A549 (cell line): ENCODE measurements around the gene VIPR1. TPM values are rescaled to one million over a fixed set of nuclear protein-coding genes. Genes with fewer than 3 reads are reported as not detected.

Experiments
- ATAC-seq, 2 experiments: fragments of 200-7000 bp in 1 of 2; fragments of >200 bp in 1 of 2; cut with Nextera tagmentation in 1 of 2; cut with Tn5 transposase in 1 of 2; 3 replicates each; pipeline versions ENCODE4 v1.8.0 to v1.9.1; 2018 to 2020; ENCODE audit warnings: mild to moderate bottlenecking in 1 of 2, moderate library complexity in 1 of 2
- CTCF ChIA-PET: fragments of 300-600 bp; sonication (Branson Sonifier 250); formaldehyde crosslinking; extraction: SDS; loops from one replicate; lab custom pipeline; 2021; ENCODE audit warnings: antibody characterized with exemption, inconsistent platforms; lab: Yijun Ruan, JAX
- POLR2A ChIA-PET: fragments of 350-600 bp; formaldehyde crosslinking; extraction: SDS; loops from one replicate; lab custom pipeline; 2021; ENCODE audit warnings: antibody characterized with exemption, inconsistent platforms; lab: Yijun Ruan, JAX
- DNase-seq, 2 experiments: peaks; one replicate each; pipeline versions ENCODE4 v3.0.0 to v3.0.0-alpha.2; 2011 to 2016; ENCODE audit warnings: low read depth in 1 of 2, low spot score in 1 of 2
- FAIRE-seq: peaks from 2 replicates; lab custom pipeline; 2011; peaks lifted over from hg19 to GRCh38; lab: Jason Lieb, UNC
- H3K27ac ChIP-seq, 2 experiments: fragments of >200 bp; sonication (Bioruptor Twin); formaldehyde crosslinking; 3 replicates each; pipeline ENCODE4 v1.5.1; 2016 to 2017
- H3K4me1 ChIP-seq: fragments of >200 bp; sonication (Bioruptor Twin); formaldehyde crosslinking; 3 replicates; pipeline ENCODE4 v1.6.1; 2016
- H3K4me2 ChIP-seq: fragments of >200 bp; sonication (Bioruptor Twin); formaldehyde crosslinking; 3 replicates; pipeline ENCODE4 v1.6.1; 2016
- H3K4me3 ChIP-seq: fragments of >200 bp; sonication (Bioruptor Twin); formaldehyde crosslinking; 3 replicates; pipeline ENCODE4 v1.5.1; 2016
- H3K9me3 ChIP-seq: fragments of >200 bp; sonication (Bioruptor Twin); formaldehyde crosslinking; 3 replicates; pipeline ENCODE4 v1.6.1; 2016
- BHLHE40 ChIP-seq: IDR thresholded peaks from 2 replicates; pipeline ENCODE4 v1.6.1; 2012; ENCODE audit warnings: low read depth, low read length, inconsistent platforms
- CBX8 ChIP-seq: fragments of 200-600 bp; sonication (generic); IDR thresholded peaks from 2 replicates; pipeline ENCODE4 v1.6.1; 2016
- CEBPB ChIP-seq, 2 experiments: fragments of >200 bp in 1 of 2; sonication (Bioruptor Twin) in 1 of 2; formaldehyde crosslinking in 1 of 2; IDR thresholded peaks; 2 replicates each; pipeline ENCODE4 v1.6.1; 2012 to 2016
- CHD2 ChIP-seq: fragments of 150-350 bp; IDR thresholded peaks from 2 replicates; pipeline ENCODE4 v1.6.1; 2014; ENCODE audit warnings: low read length; ENCODE audit not compliant: partially characterized antibody
- EHF ChIP-seq: fragments of 250-450 bp; sonication (Bioruptor Pico); IDR thresholded peaks from 2 replicates; pipeline ENCODE4 v1.5.0; 2020; ENCODE audit warnings: mild to moderate bottlenecking
- EHMT2 ChIP-seq: fragments of 200-600 bp; sonication (generic); IDR thresholded peaks from 2 replicates; pipeline ENCODE4 v1.6.1; 2016; ENCODE audit warnings: antibody characterized with exemption, low read depth, mild to moderate bottlenecking, moderate library complexity
- FOSL2 ChIP-seq, 2 experiments: fragments of 450-650 bp in 1 of 2; fragments of >200 bp in 1 of 2; sonication (Bioruptor Twin) in 1 of 2; formaldehyde crosslinking; IDR thresholded peaks; 2 replicates each; pipeline versions ENCODE4 v1.5.0 to v1.6.1; 2016 to 2020; ENCODE audit warnings: mild to moderate bottlenecking in 1 of 2, moderate library complexity in 1 of 2
- HDAC2 ChIP-seq: fragments of 200-600 bp; sonication (generic); IDR thresholded peaks from 2 replicates; pipeline ENCODE4 v1.6.1; 2016
- HEYL ChIP-seq: fragments of 250-450 bp; sonication (Bioruptor Pico); IDR thresholded peaks from 2 replicates; pipeline ENCODE4 v1.8.0; 2021; ENCODE audit warnings: mild to moderate bottlenecking, moderate library complexity
- HOXA7 ChIP-seq: fragments of 250-450 bp; sonication (Bioruptor Pico); IDR thresholded peaks from 2 replicates; pipeline ENCODE4 v1.5.0; 2020; ENCODE audit warnings: mild to moderate bottlenecking, moderate library complexity
- JUN ChIP-seq, 2 experiments: fragments of >200 bp; sonication (Bioruptor Twin); formaldehyde crosslinking; IDR thresholded peaks; 2 replicates in 1 of 2; 3 replicates in 1 of 2; pipeline ENCODE4 v1.6.1; 2016 to 2017
- JUNB ChIP-seq: fragments of >200 bp; sonication (Bioruptor Twin); formaldehyde crosslinking; IDR thresholded peaks from 2 replicates; pipeline ENCODE4 v1.6.1; 2016
- KDM1A ChIP-seq: fragments of 200-600 bp; sonication (generic); IDR thresholded peaks from 2 replicates; pipeline ENCODE4 v1.6.1; 2016; ENCODE audit warnings: low read depth, mild to moderate bottlenecking
- MAZ ChIP-seq: fragments of 150-350 bp; IDR thresholded peaks from 2 replicates; pipeline ENCODE4 v1.6.1; 2014; ENCODE audit warnings: antibody characterized with exemption, low read depth, low read length, borderline replicate concordance
- NPAS2 ChIP-seq: fragments of 250-450 bp; sonication (Bioruptor Pico); IDR thresholded peaks from 2 replicates; pipeline ENCODE4 v1.8.0; 2022; ENCODE audit warnings: mild to moderate bottlenecking, moderate library complexity, borderline replicate concordance
- PHF8 ChIP-seq: fragments of 200-600 bp; sonication (generic); IDR thresholded peaks from 2 replicates; pipeline ENCODE4 v1.6.1; 2016; ENCODE audit warnings: low read depth, mild to moderate bottlenecking, antibody characterized with exemption, moderate library complexity, borderline replicate concordance
- POLR2A ChIP-seq: IDR thresholded peaks from 2 replicates; pipeline ENCODE4 v1.6.1; 2012; ENCODE audit warnings: mild to moderate bottlenecking, low read length
- POLR2AphosphoS2 ChIP-seq: conservative IDR thresholded peaks from 2 replicates; pipeline ENCODE4 v1.6.1; 2012; ENCODE audit warnings: low read length, improper control_type of control experiment, inconsistent platforms
- RCOR1 ChIP-seq: fragments of 150-350 bp; IDR thresholded peaks from 2 replicates; pipeline ENCODE4 v1.6.1; 2014; ENCODE audit warnings: antibody characterized with exemption, low read length, low read depth
- RFX5 ChIP-seq: fragments of 450-650 bp; IDR thresholded peaks from 2 replicates; pipeline ENCODE4 v1.7.1; 2014; ENCODE audit warnings: antibody characterized with exemption, mild to moderate bottlenecking, moderate library complexity
- SREBF2 ChIP-seq: fragments of 450-650 bp; IDR thresholded peaks from 2 replicates; pipeline ENCODE4 v1.6.1; 2014; ENCODE audit warnings: mild to moderate bottlenecking, moderate library complexity
- ZNF302 ChIP-seq: fragments of 250-450 bp; sonication (Bioruptor Pico); IDR thresholded peaks from 2 replicates; pipeline ENCODE4 v1.9.0; 2021; ENCODE audit warnings: inconsistent platforms, mild to moderate bottlenecking, moderate library complexity
- WGBS: methylation state at CpG from one replicate; pipeline ENCODE4 v1.1.6; 2017; ENCODE audit errors: missing lambda C conversion rate; 5-methylcytosine and 5-hydroxymethylcytosine counted together
- polyA plus RNA-seq, 4 experiments: library from polyadenylated mRNA; depleted of rRNA in 3 of 4; stranded (reverse); fragments of >200 nt; fragmentation: RNase III in 1 of 4; extraction: RNeasy Plus Mini Kit Qiagen cat#74134 plus additional on column Dnase treatment in 1 of 4; gene quantifications; 2 replicates in 3 of 4; 3 replicates in 1 of 4; pipeline ENCODE4 v1.2.3, GENCODE V29; 2011 to 2017
- TF ChIP-seq, protein P1 (sequence below): IDR thresholded peaks from 2 replicates; pipeline ENCODE4 v1.6.1; 2012; ENCODE audit warnings: low read depth, borderline replicate concordance
- TF ChIP-seq, protein P2 (sequence below): fragments of >200 bp; sonication (Bioruptor Twin); formaldehyde crosslinking; IDR thresholded peaks from 3 replicates; pipeline ENCODE4 v1.5.1; 2016
- TF ChIP-seq, protein P3 (sequence below): fragments of >200 bp; sonication (Bioruptor Twin); formaldehyde crosslinking; IDR thresholded peaks from 3 replicates; pipeline ENCODE4 v1.6.1; 2016

VIPR1 gene
- polyA plus RNA-seq, 2 of the 4 experiments (the other 2 are of a cell fraction): 0.26 to 0.80 TPM

DNA sequence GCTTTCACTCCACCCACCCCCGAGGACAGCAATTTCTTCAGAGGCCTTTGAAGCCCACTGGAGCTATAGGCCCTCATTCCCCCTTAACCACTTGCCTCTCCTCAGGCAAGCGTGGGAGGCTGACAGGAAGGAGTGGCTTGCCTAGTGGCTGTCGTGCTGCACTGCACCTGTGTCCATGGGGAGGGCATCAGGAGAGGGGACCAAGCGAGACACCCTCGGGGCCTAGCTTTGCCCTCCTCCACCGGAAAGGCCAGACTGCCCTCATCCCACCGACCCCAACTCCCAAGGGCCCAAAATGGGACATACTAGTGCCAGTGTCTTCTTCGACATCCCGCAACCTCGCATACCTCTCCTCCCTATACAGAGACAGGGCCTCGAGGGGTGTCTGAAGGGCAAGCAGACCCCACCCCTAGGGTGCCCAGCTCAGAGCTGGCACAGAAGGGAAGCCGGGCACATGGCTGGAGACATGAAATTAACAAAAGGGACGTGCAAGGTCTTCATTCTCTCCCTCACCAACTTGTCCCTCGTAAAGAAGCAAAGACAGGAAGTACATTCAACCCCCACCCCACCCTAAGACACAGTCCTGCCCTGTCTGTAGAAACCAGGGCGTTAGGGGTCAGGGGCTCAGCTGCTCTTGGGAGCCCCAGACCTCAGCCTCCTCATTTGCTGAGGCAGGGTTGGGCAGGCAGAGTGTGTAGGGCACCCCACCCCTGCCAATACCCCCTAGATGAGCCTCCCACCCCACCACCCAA lies 24.3 kb downstream of the VIPR1 start:
- Histone ChIP-seq H3K4me2 (no peak overlapping the region), H3K27ac (no peak overlapping the region), H3K9me3 (no peaks in the 10 kb centered on the region)
- WGBS: 57% methylated on average over 13 of the region's 15 CpGs
- DNase-seq: no peak
- POLR2A ChIA-PET: no interaction called here
- peak in 1 of 2 experiments; percentile 67; a peak in 3 of 6 replicates for ATAC-seq
- CTCF ChIA-PET: interaction anchor here (0.6 to 0.8 kb wide), 2 partner anchors 78 to 294 kb away, joined by 3 to 4 read pairs; no protein-coding TSS in a partner anchor
- no peak for TF ChIP-seq CEBPB (IDR thresholded peaks at IDR 0.05)
- no peak for TF ChIP-seq JUNB
- TF ChIP-seq BHLHE40: no peak
- no peak for TF ChIP-seq CHD2
- TF ChIP-seq SREBF2: no peak
- TF ChIP-seq FOSL2 (IDR thresholded peaks at IDR 0.05): no peak
- no peak for TF ChIP-seq FOSL2 (CRISPR knock-in tag; IDR thresholded peaks at IDR 0.05)
- TF ChIP-seq POLR2AphosphoS2: no peak
- TF ChIP-seq ZNF302 (CRISPR knock-in tag): no peak
- no peak for TF ChIP-seq NPAS2 (CRISPR knock-in tag)
- TF ChIP-seq EHMT2: no peak
- TF ChIP-seq HDAC2: no peak
- TF ChIP-seq JUN (IDR thresholded peaks at IDR 0.05): no peak
- no peak for TF ChIP-seq POLR2A
- no peak for TF ChIP-seq RCOR1
- no peak for TF ChIP-seq EHF (CRISPR knock-in tag)
- TF ChIP-seq HEYL (CRISPR knock-in tag): no peak
- TF ChIP-seq, all 56 proteins: peak for 0
- Histone ChIP-seq H3K4me1 (no peaks in the 10 kb centered on the region), H3K4me3 (no peak overlapping the region)
- FAIRE-seq: no peak

DNA sequence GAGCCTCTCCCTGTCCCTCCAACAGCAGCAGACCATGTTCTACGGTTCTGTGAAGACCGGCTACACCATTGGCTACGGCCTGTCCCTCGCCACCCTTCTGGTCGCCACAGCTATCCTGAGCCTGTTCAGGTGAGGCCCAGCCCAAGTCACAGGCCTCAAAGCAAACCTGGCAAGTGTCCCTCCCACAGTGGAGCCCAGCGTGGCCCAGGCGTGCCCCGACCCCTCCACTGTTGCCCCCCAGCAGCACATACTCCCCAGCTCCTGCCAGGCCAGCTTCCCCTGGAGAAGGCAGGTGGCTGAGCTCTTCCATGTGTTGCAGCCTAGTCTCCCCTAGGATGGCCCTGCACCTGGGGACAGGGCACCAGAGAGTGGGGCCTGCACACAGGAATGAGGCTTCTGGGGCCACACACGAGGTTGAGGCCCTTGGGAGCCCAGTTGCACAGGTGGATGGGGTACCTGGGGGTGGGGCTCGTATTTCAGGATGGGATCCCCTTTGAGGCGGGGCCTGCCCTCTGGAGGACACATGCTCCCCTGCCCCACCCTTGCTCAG lies 25.0 kb downstream of the VIPR1 start:
- no peak overlapping the region for H3K4me2 ChIP-seq
- FAIRE-seq (no peak), ATAC-seq (no peak), DNase-seq (no peak)
- ChIA-PET POLR2A (no interaction called here), CTCF (interaction anchor here (0.8 to 1.5 kb wide), 2 partner anchors 20 to 295 kb away, joined by 3 read pairs; no protein-coding TSS in a partner anchor)
- H3K4me1 ChIP-seq: no peaks in the 10 kb centered on the region
- WGBS: 60% methylated on average over 6 of the region's 11 CpGs
- H3K9me3 ChIP-seq: no peaks in the 10 kb centered on the region
- no peak for TF ChIP-seq CBX8
- TF ChIP-seq, protein P1, sequence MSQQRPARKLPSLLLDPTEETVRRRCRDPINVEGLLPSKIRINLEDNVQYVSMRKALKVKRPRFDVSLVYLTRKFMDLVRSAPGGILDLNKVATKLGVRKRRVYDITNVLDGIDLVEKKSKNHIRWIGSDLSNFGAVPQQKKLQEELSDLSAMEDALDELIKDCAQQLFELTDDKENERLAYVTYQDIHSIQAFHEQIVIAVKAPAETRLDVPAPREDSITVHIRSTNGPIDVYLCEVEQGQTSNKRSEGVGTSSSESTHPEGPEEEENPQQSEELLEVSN: no peak
- TF ChIP-seq, protein P2, sequence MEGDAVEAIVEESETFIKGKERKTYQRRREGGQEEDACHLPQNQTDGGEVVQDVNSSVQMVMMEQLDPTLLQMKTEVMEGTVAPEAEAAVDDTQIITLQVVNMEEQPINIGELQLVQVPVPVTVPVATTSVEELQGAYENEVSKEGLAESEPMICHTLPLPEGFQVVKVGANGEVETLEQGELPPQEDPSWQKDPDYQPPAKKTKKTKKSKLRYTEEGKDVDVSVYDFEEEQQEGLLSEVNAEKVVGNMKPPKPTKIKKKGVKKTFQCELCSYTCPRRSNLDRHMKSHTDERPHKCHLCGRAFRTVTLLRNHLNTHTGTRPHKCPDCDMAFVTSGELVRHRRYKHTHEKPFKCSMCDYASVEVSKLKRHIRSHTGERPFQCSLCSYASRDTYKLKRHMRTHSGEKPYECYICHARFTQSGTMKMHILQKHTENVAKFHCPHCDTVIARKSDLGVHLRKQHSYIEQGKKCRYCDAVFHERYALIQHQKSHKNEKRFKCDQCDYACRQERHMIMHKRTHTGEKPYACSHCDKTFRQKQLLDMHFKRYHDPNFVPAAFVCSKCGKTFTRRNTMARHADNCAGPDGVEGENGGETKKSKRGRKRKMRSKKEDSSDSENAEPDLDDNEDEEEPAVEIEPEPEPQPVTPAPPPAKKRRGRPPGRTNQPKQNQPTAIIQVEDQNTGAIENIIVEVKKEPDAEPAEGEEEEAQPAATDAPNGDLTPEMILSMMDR: no peak
- no peak for TF ChIP-seq HOXA7 (CRISPR knock-in tag)
- no peak for TF ChIP-seq RFX5
- TF ChIP-seq, protein P3, sequence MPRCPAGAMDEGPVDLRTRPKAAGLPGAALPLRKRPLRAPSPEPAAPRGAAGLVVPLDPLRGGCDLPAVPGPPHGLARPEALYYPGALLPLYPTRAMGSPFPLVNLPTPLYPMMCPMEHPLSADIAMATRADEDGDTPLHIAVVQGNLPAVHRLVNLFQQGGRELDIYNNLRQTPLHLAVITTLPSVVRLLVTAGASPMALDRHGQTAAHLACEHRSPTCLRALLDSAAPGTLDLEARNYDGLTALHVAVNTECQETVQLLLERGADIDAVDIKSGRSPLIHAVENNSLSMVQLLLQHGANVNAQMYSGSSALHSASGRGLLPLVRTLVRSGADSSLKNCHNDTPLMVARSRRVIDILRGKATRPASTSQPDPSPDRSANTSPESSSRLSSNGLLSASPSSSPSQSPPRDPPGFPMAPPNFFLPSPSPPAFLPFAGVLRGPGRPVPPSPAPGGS: no peak
- TF ChIP-seq EHMT2: no peak
- TF ChIP-seq CHD2: no peak
- TF ChIP-seq PHF8: no peak
- TF ChIP-seq KDM1A: no peak
- no peak for TF ChIP-seq MAZ
- no peak overlapping the region for H3K4me3 ChIP-seq
- no peak overlapping the region for H3K27ac ChIP-seq
